Stimulated activated CD8-positive, alpha-beta memory T cell treated with anti-CD3 and anti-CD28 coated beads, Interleukin-7, amount 100 ng/mL, for 24 hours (primary cell): ENCODE data around the gene RIPPLY2.

Experiments
- DNase-seq: peaks from one replicate; pipeline ENCODE4 v3.0.0-alpha.2; 2020; ENCODE audit warnings: low read depth

The RIPPLY2 gene

DNA sequence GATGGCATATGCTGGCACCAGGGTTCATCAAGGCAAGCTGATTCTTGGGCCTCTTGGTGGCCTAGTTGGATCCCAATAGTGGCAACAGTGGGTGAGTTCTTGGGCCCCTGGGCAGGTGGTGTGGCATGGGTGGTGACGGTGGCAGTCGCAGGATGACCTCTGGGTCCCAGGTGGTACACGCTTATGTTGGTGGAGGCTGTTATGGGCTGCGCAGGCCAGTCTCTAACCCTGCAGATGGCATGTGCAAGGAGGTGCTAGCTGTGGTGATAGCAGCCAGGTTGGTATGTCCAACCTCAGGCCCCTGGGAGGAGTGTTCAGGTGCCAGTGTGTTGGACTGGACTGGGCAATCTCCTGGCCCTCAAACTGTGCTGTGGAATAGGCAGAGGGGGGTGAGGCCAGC lies 52.5 kb downstream of the RIPPLY2 start:
- no peak for DNase-seq
